ENCODE data around the gene MYL3. TPM values are rescaled to one million over a fixed set of nuclear protein-coding genes. Genes with fewer than 3 reads are reported as not detected.
"Not testable (repeated sequence)": the region's sequence is repeated elsewhere in the genome, so short reads cannot be mapped to it uniquely, and the experiment has no call there.

MYL3 gene
- polyA plus RNA-seq, 2 of the 4 experiments (the other 2 are of a cell fraction), result 0.25 TPM; not detected in 1

DNA sequence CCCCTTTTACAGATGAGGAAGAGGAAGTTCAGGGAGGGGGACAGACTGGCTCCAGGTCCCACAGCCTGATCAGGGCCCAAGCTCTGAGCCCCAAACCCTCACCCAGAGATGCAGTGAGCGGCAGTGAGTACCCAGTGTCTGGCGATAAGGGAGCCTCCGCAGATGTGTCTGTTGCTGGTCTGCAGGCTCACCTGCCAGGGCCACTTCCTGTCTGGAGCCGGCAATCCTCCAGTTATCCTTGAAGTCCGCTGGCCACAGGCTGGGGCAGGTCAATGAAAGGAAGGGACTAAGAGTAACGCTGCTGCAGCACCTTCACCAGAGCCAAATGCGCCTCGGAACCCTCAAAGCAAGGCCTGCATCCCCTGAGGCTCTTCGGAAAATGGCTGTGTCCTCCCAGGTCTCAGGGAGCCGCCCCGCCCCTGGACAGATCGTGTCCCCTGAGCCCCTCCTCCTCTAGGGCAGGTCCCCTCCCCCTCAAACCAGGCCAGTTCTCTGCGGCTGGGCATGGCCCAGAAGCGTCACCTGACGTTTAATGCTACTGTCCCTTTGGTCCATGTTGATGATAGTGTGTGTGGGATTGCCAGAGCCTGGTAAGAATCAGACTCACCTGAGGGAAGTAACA is 51.5 kb downstream of the MYL3 start:
- TF ChIP-seq RAD21 (conservative IDR thresholded peaks at IDR 0.05 in 1 of 2, IDR thresholded peaks at IDR 0.05 in 1 of 2) (no peak), HOXA7 (CRISPR knock-in tag; IDR thresholded peaks at IDR 0.05) (no peak), NPAS2 (CRISPR knock-in tag; IDR thresholded peaks at IDR 0.05; ENCODE audit: borderline replicate concordance) (no peak), MAFK (IDR thresholded peaks at IDR 0.05; ENCODE audit: partially characterized antibody) (no peak), HOXB13 (CRISPR knock-in tag; IDR thresholded peaks at IDR 0.05; ENCODE audit: low read depth) (no peak), FOSL2 (IDR thresholded peaks at IDR 0.05) (no peak), FOSL2 (CRISPR knock-in tag; IDR thresholded peaks at IDR 0.05) (no peak), ZC3H11A (IDR thresholded peaks at IDR 0.05) (no peak), NR3C1 (IDR thresholded peaks at IDR 0.05) (no peak), TP53 (CRISPR knock-in tag; IDR thresholded peaks at IDR 0.05) (no peak)
- TF ChIP-seq, protein P1, sequence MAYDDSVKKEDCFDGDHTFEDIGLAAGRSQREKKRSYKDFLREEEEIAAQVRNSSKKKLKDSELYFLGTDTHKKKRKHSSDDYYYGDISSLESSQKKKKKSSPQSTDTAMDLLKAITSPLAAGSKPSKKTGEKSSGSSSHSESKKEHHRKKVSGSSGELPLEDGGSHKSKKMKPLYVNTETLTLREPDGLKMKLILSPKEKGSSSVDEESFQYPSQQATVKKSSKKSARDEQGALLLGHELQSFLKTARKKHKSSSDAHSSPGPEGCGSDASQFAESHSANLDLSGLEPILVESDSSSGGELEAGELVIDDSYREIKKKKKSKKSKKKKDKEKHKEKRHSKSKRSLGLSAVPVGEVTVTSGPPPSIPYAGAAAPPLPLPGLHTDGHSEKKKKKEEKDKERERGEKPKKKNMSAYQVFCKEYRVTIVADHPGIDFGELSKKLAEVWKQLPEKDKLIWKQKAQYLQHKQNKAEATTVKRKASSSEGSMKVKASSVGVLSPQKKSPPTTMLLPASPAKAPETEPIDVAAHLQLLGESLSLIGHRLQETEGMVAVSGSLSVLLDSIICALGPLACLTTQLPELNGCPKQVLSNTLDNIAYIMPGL (CRISPR knock-in tag; IDR thresholded peaks at IDR 0.05; ENCODE audit: borderline replicate concordance), result no peak
- no peaks in the 10 kb centered on the region for H3K9me3 ChIP-seq
- H3K4me3 ChIP-seq, result peak overlapping the region; percentile 28; the same call in 1 of the 3 replicates
- 94% methylated on average over 3 of the region's 15 CpGs for WGBS (ENCODE audit: missing lambda C conversion rate)
- H3K4me2 ChIP-seq, result peak overlapping the region; percentile 73
- no peak overlapping the region; a peak in 1 of 6 replicates for H3K27ac ChIP-seq
- CTCF ChIA-PET, result no interaction called here
- DNase-seq (ENCODE audit: low read depth in 1 of 2, low spot score in 1 of 2) (no peak), FAIRE-seq (no peak), ATAC-seq (peak; percentile 32 to 48; a peak in 4 of 6 replicates)
- no peaks in the 10 kb centered on the region for H3K4me1 ChIP-seq
- POLR2A ChIA-PET, result no interaction called here

GRCh38 chr3:46808766-46809165 is 54.5 kb downstream of the MYL3 start:
- WGBS (ENCODE audit: missing lambda C conversion rate), result 53% methylated on average over 4 of the region's 6 CpGs
- 0 out of 2 replicates have a peak, but pooled peaks have one; percentile 17 for TF ChIP-seq NFE2L2 (conservative IDR thresholded peaks at IDR 0.05; ENCODE audit: low read length)
- not testable (repeated sequence) for FAIRE-seq

More at GRCh38 chr3:46808766-46809165, 54.5 kb downstream of the MYL3 start:
- H3K9me3 ChIP-seq; DNase-seq (ENCODE audit: low read depth in 1 of 2, low spot score in 1 of 2); ATAC-seq; H3K27ac ChIP-seq; H3K4me3 ChIP-seq; POLR2A ChIA-PET; H3K4me1 ChIP-seq; H3K4me2 ChIP-seq; CTCF ChIA-PET: not testable (repeated sequence)

Other genes starting within 250 kb of the MYL3 start
- 2.3 and 3.6 TPM in 2 replicates for gene ALS2CL, start 169.8 kb downstream of the MYL3 start, polyA plus RNA-seq (2011; rRNA removed)
- 3.3 to 4.0 TPM (median 3.9 TPM) in 3 replicates for gene ALS2CL, start 169.8 kb downstream of the MYL3 start, polyA plus RNA-seq (2017; fragmentation: RNase III; extraction: RNeasy Plus Mini Kit Qiagen cat#74134 plus additional on column Dnase treatment)
- gene TMIE, start 162.1 kb downstream of the MYL3 start, polyA plus RNA-seq (2011; rRNA removed), result 0.12 and 0.21 TPM in 2 replicates
- 0.09 TPM in 1 of 3 replicates, not detected in the others for gene TMIE, start 162.1 kb downstream of the MYL3 start, polyA plus RNA-seq (2017; fragmentation: RNase III; extraction: RNeasy Plus Mini Kit Qiagen cat#74134 plus additional on column Dnase treatment)
- gene PRSS50, start 145.6 kb downstream of the MYL3 start, polyA plus RNA-seq (2011; rRNA removed), result not detected in 2 replicates
- not detected in 3 replicates for gene PRSS50, start 145.6 kb downstream of the MYL3 start, polyA plus RNA-seq (2017; fragmentation: RNase III; extraction: RNeasy Plus Mini Kit Qiagen cat#74134 plus additional on column Dnase treatment)
- 0.20 and 0.45 TPM in 2 replicates for gene PTH1R, start 14.3 kb upstream of the MYL3 start, polyA plus RNA-seq (2011; rRNA removed)
- gene PTH1R, start 14.3 kb upstream of the MYL3 start, polyA plus RNA-seq (2017; fragmentation: RNase III; extraction: RNeasy Plus Mini Kit Qiagen cat#74134 plus additional on column Dnase treatment), result 0.53 to 0.76 TPM (median 0.54 TPM) in 3 replicates
- 21.7 and 34.8 TPM in 2 replicates for gene CCDC12, start 113.3 kb upstream of the MYL3 start, polyA plus RNA-seq (2011; rRNA removed)
- gene CCDC12, start 113.3 kb upstream of the MYL3 start, polyA plus RNA-seq (2017; fragmentation: RNase III; extraction: RNeasy Plus Mini Kit Qiagen cat#74134 plus additional on column Dnase treatment), result 74.2 to 81.0 TPM (median 79.2 TPM) in 3 replicates
- gene NBEAL2, start 116.2 kb upstream of the MYL3 start, polyA plus RNA-seq (2011; rRNA removed), result 9.6 and 13.3 TPM in 2 replicates
- gene NBEAL2, start 116.2 kb upstream of the MYL3 start, polyA plus RNA-seq (2017; fragmentation: RNase III; extraction: RNeasy Plus Mini Kit Qiagen cat#74134 plus additional on column Dnase treatment), result 43.4 to 54.0 TPM (median 47.3 TPM) in 3 replicates

Data from A549 (cell line).